K562 (cell line): ENCODE data around the gene PSMD7. TPM values are rescaled to one million over a fixed set of nuclear protein-coding genes. Genes with fewer than 3 reads are reported as not detected.

Experiments
- ATAC-seq: fragments of 200-7000 bp; cut with Tn5 transposase; 3 replicates; pipeline ENCODE4 v1.9.1; 2020; ENCODE audit warnings: moderate library complexity
- BruUV-seq: library from RNA; stranded (reverse); fragments of 400-500 nt; replicated peaks from 2 replicates; lab custom pipeline; 2021; lab: Mats Ljungman, UMichigan
- CTCF ChIA-PET: fragments of 300-600 bp; formaldehyde crosslinking; extraction: SDS; loops from one replicate; lab custom pipeline; 2021; ENCODE audit warnings: low intra/inter-chr PET ratio; lab: Yijun Ruan, JAX
- POLR2A ChIA-PET: fragments of 300-600, 350-650 bp; sonication (Branson Sonifier 250); formaldehyde crosslinking; extraction: SDS; loops from one replicate; lab custom pipeline; 2021; ENCODE audit warnings: antibody characterized with exemption, inconsistent platforms; lab: Yijun Ruan, JAX
- DNase-seq, 4 experiments: peaks; one replicate each; pipeline versions ENCODE4 v3.0.0 to v3.0.0-alpha.2; 2011 to 2018; ENCODE audit warnings: low spot score in 3 of 4, mixed read lengths in 3 of 4; ENCODE audit errors: extremely low read depth in 1 of 4
- FAIRE-seq: peaks from 2 replicates; lab custom pipeline; 2011; peaks lifted over from hg19 to GRCh38; lab: Jason Lieb, UNC
- H2AFZ ChIP-seq: 2 replicates; pipeline ENCODE4 v1.6.0; 2011; ENCODE audit warnings: low read depth, low read length, control low read depth, inconsistent platforms
- H3K27ac ChIP-seq: fragments of 200-600 bp; 3 replicates; pipeline ENCODE4 v1.8.0; 2011; ENCODE audit warnings: low read depth, mild to moderate bottlenecking, control low read depth, inconsistent platforms, low read length, moderate library complexity, mixed read lengths; ENCODE audit errors: extremely low read depth
- H3K27me3 ChIP-seq, 2 experiments: fragments of 300-600 bp in 1 of 2; 2 replicates in 1 of 2; 3 replicates in 1 of 2; pipeline versions ENCODE4 v1.6.0 to v1.8.0; 2011; ENCODE audit warnings: inconsistent platforms in 2 of 2, low read length in 2 of 2, mild to moderate bottlenecking in 1 of 2, mixed read lengths in 1 of 2, moderate library complexity in 1 of 2; ENCODE audit not compliant: control insufficient read depth in 2 of 2, insufficient read depth in 2 of 2
- H3K36me3 ChIP-seq: fragments of 300-600 bp; 3 replicates; pipeline ENCODE4 v1.8.0; 2011; ENCODE audit warnings: mild to moderate bottlenecking, low read length, inconsistent platforms; ENCODE audit not compliant: control insufficient read depth, insufficient read depth
- H3K4me1 ChIP-seq, 2 experiments: fragments of 200-600 bp in 1 of 2; replicated peaks in 1 of 2; 2 replicates in 1 of 2; 3 replicates in 1 of 2; pipeline versions ENCODE4 v1.5.1 to v1.8.0; 2011; ENCODE audit warnings: inconsistent platforms in 2 of 2, low read length in 2 of 2, mild to moderate bottlenecking in 1 of 2, mixed read lengths in 1 of 2, moderate library complexity in 1 of 2; ENCODE audit not compliant: control insufficient read depth in 2 of 2, insufficient read depth in 2 of 2
- H3K4me2 ChIP-seq: 2 replicates; pipeline ENCODE4 v1.6.1; 2011; ENCODE audit warnings: low read length, control low read depth, inconsistent platforms, mixed read lengths; ENCODE audit not compliant: insufficient read depth
- H3K4me3 ChIP-seq: fragments of 200-600 bp; sonication (generic), shearing (Covaris generic); 2 replicates; pipeline ENCODE4 v1.5.1; 2016; ENCODE audit warnings: control low read depth, inconsistent platforms
- H3K79me2 ChIP-seq: fragments of 200-600 bp; 3 replicates; pipeline ENCODE4 v1.8.0; 2011; ENCODE audit warnings: low read length, inconsistent platforms; ENCODE audit not compliant: control insufficient read depth, insufficient read depth
- H3K9ac ChIP-seq, 2 experiments: 2 replicates each; pipeline versions ENCODE4 v1.6.0 to v1.6.1; 2011; ENCODE audit warnings: low read depth in 2 of 2, low read length in 2 of 2, control low read depth in 1 of 2, inconsistent platforms in 1 of 2, mild to moderate bottlenecking in 1 of 2, mixed read lengths in 1 of 2; ENCODE audit not compliant: insufficient read depth in 1 of 2
- H3K9me1 ChIP-seq: one replicate; pipeline ENCODE4 v1.6.0; 2011; ENCODE audit warnings: inconsistent platforms, mild to moderate bottlenecking, low read length, moderate library complexity; ENCODE audit not compliant: control insufficient read depth, insufficient read depth
- H3K9me3 ChIP-seq: replicated peaks from 2 replicates; pipeline ENCODE4 v1.5.1; 2011; ENCODE audit warnings: low read depth, low read length, inconsistent platforms; ENCODE audit not compliant: control insufficient read depth, insufficient read depth
- H4K20me1 ChIP-seq: replicated peaks from 2 replicates; pipeline ENCODE4 v1.6.1; 2011; ENCODE audit warnings: low read length, inconsistent platforms, mixed read lengths; ENCODE audit not compliant: control insufficient read depth, insufficient read depth
- FOXJ2 ChIP-seq: fragments of 200-800 bp; sonication (Bioruptor generic); IDR thresholded peaks from 2 replicates; pipeline ENCODE4 v1.6.1; 2016; ENCODE audit warnings: missing genetic modification characterization, missing compliant biosample characterization
- MNT ChIP-seq, 2 experiments: fragments of 450-650 bp; conservative IDR thresholded peaks; 2 replicates each; pipeline ENCODE4 v1.6.1; 2017; ENCODE audit warnings: mild to moderate bottlenecking in 2 of 2, moderate library complexity in 2 of 2
- REST ChIP-seq, 2 experiments: fragments of 450-650 bp; formaldehyde crosslinking in 1 of 2; IDR thresholded peaks; 2 replicates each; pipeline versions ENCODE4 v1.4.0 to v1.6.1; 2014 to 2020; ENCODE audit warnings: mild to moderate bottlenecking in 2 of 2, borderline replicate concordance in 1 of 2, low read depth in 1 of 2
- TAL1 ChIP-seq: fragments of 450-650 bp; IDR thresholded peaks from 2 replicates; pipeline ENCODE4 v1.6.1; 2016; ENCODE audit warnings: mild to moderate bottlenecking
- TRIM28 ChIP-seq: fragments of 450-650 bp; IDR thresholded peaks from 2 replicates; pipeline ENCODE4 v1.6.1; 2017
- ZNF592 ChIP-seq: fragments of 450-650 bp; IDR thresholded peaks from 2 replicates; pipeline ENCODE4 v1.6.1; 2017; ENCODE audit warnings: antibody characterized with exemption, mild to moderate bottlenecking
- WGBS: fragments of 100-300 bp; shearing (Covaris generic); methylation state at CpG from one replicate; pipeline ENCODE4 v1.1.6; 2016; ENCODE audit warnings: low coverage, mixed read lengths; ENCODE audit not compliant: insufficient coverage; ENCODE audit errors: missing lambda C conversion rate; 5-methylcytosine and 5-hydroxymethylcytosine counted together
- in situ Hi-C: fragments of 300-500 bp; cut with MboI; formaldehyde crosslinking; loops from 4 replicates; pipeline ENCODE4 v1.15.0; 2018; ENCODE audit warnings: inconsistent platforms, mixed read lengths
- intact Hi-C: fragments of 100-400 bp; cut with micrococcal nuclease; formaldehyde crosslinking; loops from 2 replicates; pipeline ENCODE4 v1.14.2; 2022
- polyA plus RNA-seq, 8 experiments: library from polyadenylated mRNA; depleted of rRNA in 4 of 8; stranded (reverse) in 5 of 8; unstranded in 3 of 8; fragments of >200 nt; fragmentation: Nextera tagmentation in 2 of 8; fragmentation: Illumina TruSeq in 1 of 8; extraction: Ambion mirVana in 2 of 8; extraction: Trizol in 1 of 8; gene quantifications; 2 replicates each; pipeline versions ENCODE4 v1.2.1 to v1.2.3, GENCODE V29; 2011 to 2014; ENCODE audit warnings: inconsistent platforms in 1 of 8, missing spikeins in 1 of 8
- total RNA-seq, 7 experiments: library from RNA; depleted of rRNA in 6 of 7; stranded (reverse); fragments of >200 nt in 6 of 7; fragmentation: Illumina TruSeq in 2 of 7; extraction: Trizol in 2 of 7; gene quantifications; 2 replicates each; pipeline versions ENCODE4 v1.2.1 to v1.2.3, GENCODE V29; 2011 to 2021; ENCODE audit warnings: low replicate concordance in 1 of 7

Gene PSMD7
- total and polyA plus RNA-seq, 9 of the 15 experiments (the other 6 are each of a cell fraction or from before 2014, with no cell fraction given), result 100 to 226 (median 156) TPM

GRCh38 chr16:74275031-74275636 is 21.5 kb upstream of the PSMD7 start:
- Histone ChIP-seq H3K9ac (no peak overlapping the region), H3K4me1 (peaks cover 0 to 2% of the 10 kb centered on the region in 2 experiments; a peak in 2 of 5 replicates), H4K20me1 (no peaks in the 10 kb centered on the region), H3K9me1 (no peaks in the 10 kb centered on the region), H3K4me2 (no peak overlapping the region), H3K9me3 (no peaks in the 10 kb centered on the region), H3K27ac (no peak overlapping the region), H3K4me3 (no peak overlapping the region), H3K27me3 (peaks cover 3 to 6% of the 10 kb centered on the region in 2 experiments; a peak in 4 of 5 replicates), H2AFZ (no peak overlapping the region), H3K36me3 (no peaks in the 10 kb centered on the region), H3K79me2 (no peaks in the 10 kb centered on the region)
- DNase-seq, result peak; percentile 24 to 39 (median 36)
- ChIA-PET CTCF (interaction anchor here (1.4 kb wide), 1 partner anchor 240 kb away, joined by 7 read pairs; no protein-coding TSS in a partner anchor), POLR2A (interaction anchor here (0.8 to 1.4 kb wide), 2 partner anchors 8 to 12 kb away, joined by 3 to 4 read pairs; no protein-coding TSS in a partner anchor)
- ATAC-seq, result 0 out of 3 replicates have a peak, but pooled peaks have one; percentile 48
- FAIRE-seq, result no peak
- in situ Hi-C loops (no loop called here), intact Hi-C loops (loop anchor here (10.0 kb wide), 1 partner anchor 560 kb away; no protein-coding TSS in a partner anchor)
- 0% methylated on average over 2 of the region's 2 CpGs for WGBS
- no TSS peak for BruUV-seq
- TF ChIP-seq FOXJ2 (tag) (no peak), ZNF592 (no peak), TRIM28 (no peak), TAL1 (no peak), MNT (conservative IDR thresholded peaks at IDR 0.05) (no peak), REST (IDR thresholded peaks at IDR 0.05; ENCODE audit: borderline replicate concordance) (peak; percentile 40; the same call in 1 of the 2 replicates), REST (CRISPR knock-in tag; IDR thresholded peaks at IDR 0.05; ENCODE audit: low read depth) (no peak)
